ENCODE measurements around the gene CORO2B.
A peak's percentile ranks its signal among the peaks of the same experiment; 100 is the strongest.

The CORO2B gene

DNA sequence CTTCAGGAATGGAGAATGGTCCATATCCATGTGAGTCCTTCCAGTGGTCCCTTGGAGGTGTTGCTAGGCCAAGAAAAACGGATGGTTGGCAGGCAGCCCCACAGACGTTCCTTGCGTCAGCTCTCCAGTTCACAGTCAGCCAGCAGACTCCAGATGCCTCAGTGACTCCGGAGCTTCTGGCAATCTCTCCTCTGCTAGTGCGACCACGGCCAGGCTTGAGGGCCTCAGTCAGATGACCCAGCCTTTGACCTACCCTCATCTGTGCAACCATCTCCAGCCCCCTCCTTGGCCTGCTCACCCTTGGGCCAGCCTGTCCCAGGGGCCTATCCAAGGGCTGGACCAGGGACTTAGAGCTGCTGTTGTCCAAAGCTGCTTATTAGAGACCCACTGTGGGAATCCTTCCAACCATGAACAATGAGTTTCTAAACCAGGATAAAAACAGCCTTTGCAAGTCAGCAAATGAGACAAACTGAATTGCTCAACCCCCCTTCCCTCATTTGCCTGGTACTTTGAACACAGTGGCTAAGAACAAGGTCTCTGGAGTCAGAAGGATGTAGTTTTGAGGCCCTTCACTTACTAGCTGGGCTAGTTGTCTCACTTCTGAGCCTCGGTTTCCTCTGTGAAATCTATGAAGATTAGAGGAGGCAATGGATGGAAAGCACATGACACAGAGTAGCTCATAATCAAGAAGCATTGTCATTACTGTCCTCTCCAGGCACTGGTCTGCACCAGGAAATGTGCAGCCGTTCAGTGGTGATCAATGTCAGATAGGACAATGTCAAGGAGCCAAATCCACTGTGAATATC, 197.1 kb downstream of the CORO2B start:
- peak; percentile 52 for DNase-seq (ENCODE audit: low read depth)
- TF ChIP-seq, protein P1, sequence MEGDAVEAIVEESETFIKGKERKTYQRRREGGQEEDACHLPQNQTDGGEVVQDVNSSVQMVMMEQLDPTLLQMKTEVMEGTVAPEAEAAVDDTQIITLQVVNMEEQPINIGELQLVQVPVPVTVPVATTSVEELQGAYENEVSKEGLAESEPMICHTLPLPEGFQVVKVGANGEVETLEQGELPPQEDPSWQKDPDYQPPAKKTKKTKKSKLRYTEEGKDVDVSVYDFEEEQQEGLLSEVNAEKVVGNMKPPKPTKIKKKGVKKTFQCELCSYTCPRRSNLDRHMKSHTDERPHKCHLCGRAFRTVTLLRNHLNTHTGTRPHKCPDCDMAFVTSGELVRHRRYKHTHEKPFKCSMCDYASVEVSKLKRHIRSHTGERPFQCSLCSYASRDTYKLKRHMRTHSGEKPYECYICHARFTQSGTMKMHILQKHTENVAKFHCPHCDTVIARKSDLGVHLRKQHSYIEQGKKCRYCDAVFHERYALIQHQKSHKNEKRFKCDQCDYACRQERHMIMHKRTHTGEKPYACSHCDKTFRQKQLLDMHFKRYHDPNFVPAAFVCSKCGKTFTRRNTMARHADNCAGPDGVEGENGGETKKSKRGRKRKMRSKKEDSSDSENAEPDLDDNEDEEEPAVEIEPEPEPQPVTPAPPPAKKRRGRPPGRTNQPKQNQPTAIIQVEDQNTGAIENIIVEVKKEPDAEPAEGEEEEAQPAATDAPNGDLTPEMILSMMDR (conservative IDR thresholded peaks at IDR 0.05; ENCODE audit: low read depth, low read length), result no peak
- H3K4me3 ChIP-seq (ENCODE audit: low read length), result no peak overlapping the region

- TF ChIP-seq, protein P1 (conservative IDR thresholded peaks at IDR 0.05; ENCODE audit: low read depth, low read length), result no peak
- no peak overlapping the region for H3K4me3 ChIP-seq (ENCODE audit: low read length)
- DNase-seq (ENCODE audit: low read depth), result no peak
Observed at GRCh38 chr15:68776477-68777270, 197.9 kb downstream of the CORO2B start.
